Fibroblast of the aortic adventitia (primary cell): Measurements from ENCODE around the gene BICRAL. TPM values are rescaled to one million over a fixed set of nuclear protein-coding genes. Genes with fewer than 3 reads are reported as not detected.

Source experiments
- DNase-seq: peaks from one replicate; pipeline ENCODE4 v3.0.0-alpha.2; 2010; ENCODE audit warnings: low read depth
- H3K4me3 ChIP-seq: 2 replicates; pipeline ENCODE4 v1.5.1; 2011; ENCODE audit warnings: low read depth, mild to moderate bottlenecking, control low read depth, low read length, moderate library complexity
- CTCF ChIP-seq: IDR thresholded peaks from 2 replicates; pipeline ENCODE4 v1.5.1; 2011; ENCODE audit warnings: mild to moderate bottlenecking, low read length, control low read depth, inconsistent platforms; ENCODE audit not compliant: insufficient read depth
- total RNA-seq: library from RNA; depleted of rRNA; stranded (reverse); fragments of >200 nt; gene quantifications from 2 replicates; pipeline ENCODE4 v1.2.3, GENCODE V29; 2012; ENCODE audit warnings: low replicate concordance

The BICRAL gene
- total RNA-seq, 1 donor: 15.8 TPM

- H3K4me3 ChIP-seq: no peak overlapping the region
- TF ChIP-seq CTCF: no peak
- DNase-seq: no peak
Measured at GRCh38 chr6:42914546-42914945, 132.7 kb downstream of the BICRAL start.

- no peak for TF ChIP-seq CTCF
- H3K4me3 ChIP-seq: no peak within 1 kb of the TSS
- DNase-seq: no peak
Measured at GRCh38 chr6:42915732-42916131, 133.9 kb downstream of the BICRAL start, which contains the start of gene PTCRA. TSS of gene PTCRA (plus strand) at chr6:42916053. CDS start at chr6:42916070, 17 bp downstream.

GRCh38 chr6:42916288-42916687 is 134.4 kb downstream of the BICRAL start:
- no peak for DNase-seq
- no peak for TF ChIP-seq CTCF
- no peak overlapping the region for H3K4me3 ChIP-seq

Other genes with a start within 250 kb of the BICRAL start
- 28.9 and 35.9 TPM in 2 replicates for gene UBR2, start 218.0 kb upstream of the BICRAL start, total RNA-seq
- gene PRPH2, start 59.5 kb upstream of the BICRAL start, total RNA-seq: 0.72 and 1.3 TPM in 2 replicates
- gene TBCC, start 35.9 kb upstream of the BICRAL start, total RNA-seq: 19.3 and 31.1 TPM in 2 replicates
- gene RPL7L1, start 97.6 kb downstream of the BICRAL start, total RNA-seq: 74.7 and 102 TPM in 2 replicates
- gene PTCRA, start 134.0 kb downstream of the BICRAL start, total RNA-seq: not detected in 2 replicates
- 23.2 and 45.6 TPM in 2 replicates for gene CNPY3, start 147.4 kb downstream of the BICRAL start, total RNA-seq
- 0.25 and 0.36 TPM in 2 replicates for gene GNMT, start 178.7 kb downstream of the BICRAL start, total RNA-seq
- 19.3 and 39.4 TPM in 2 replicates for gene PEX6, start 197.1 kb downstream of the BICRAL start, total RNA-seq
- 46.9 and 60.9 TPM in 2 replicates for gene PPP2R5D, start 202.5 kb downstream of the BICRAL start, total RNA-seq
- gene MEA1, start 231.9 kb downstream of the BICRAL start, total RNA-seq: 18.6 and 71.8 TPM in 2 replicates
- 27.0 and 78.1 TPM in 2 replicates for gene KLHDC3, start 232.2 kb downstream of the BICRAL start, total RNA-seq
- gene RRP36, start 239.6 kb downstream of the BICRAL start, total RNA-seq: 46.9 and 86.6 TPM in 2 replicates